Measurements from ENCODE around the gene CD72.
"Not testable (repeated sequence)": the region's sequence is repeated elsewhere in the genome, so short reads cannot be mapped to it uniquely, and the experiment has no call there.

CD72 gene

GRCh38 chr9:35599763-35600604, 18.2 kb downstream of the CD72 start:
- H3K9me3 ChIP-seq (ENCODE audit: control insufficient read depth, insufficient read depth, low read length), result no peaks in the 10 kb centered on the region
- peaks cover 10% of the 10 kb centered on the region for H3K4me1 ChIP-seq (ENCODE audit: control insufficient read depth, insufficient read depth, low read length)
- no peak overlapping the region for H3K9ac ChIP-seq (ENCODE audit: low read depth, low read length)
- no peaks in the 10 kb centered on the region for H3K36me3 ChIP-seq (ENCODE audit: control insufficient read depth, insufficient read depth, low read length)
- no peak overlapping the region for H3K4me3 ChIP-seq (ENCODE audit: low read depth, low read length)
- no peaks in the 10 kb centered on the region for H3K27me3 ChIP-seq (ENCODE audit: control insufficient read depth, insufficient read depth, low read length)

DNA sequence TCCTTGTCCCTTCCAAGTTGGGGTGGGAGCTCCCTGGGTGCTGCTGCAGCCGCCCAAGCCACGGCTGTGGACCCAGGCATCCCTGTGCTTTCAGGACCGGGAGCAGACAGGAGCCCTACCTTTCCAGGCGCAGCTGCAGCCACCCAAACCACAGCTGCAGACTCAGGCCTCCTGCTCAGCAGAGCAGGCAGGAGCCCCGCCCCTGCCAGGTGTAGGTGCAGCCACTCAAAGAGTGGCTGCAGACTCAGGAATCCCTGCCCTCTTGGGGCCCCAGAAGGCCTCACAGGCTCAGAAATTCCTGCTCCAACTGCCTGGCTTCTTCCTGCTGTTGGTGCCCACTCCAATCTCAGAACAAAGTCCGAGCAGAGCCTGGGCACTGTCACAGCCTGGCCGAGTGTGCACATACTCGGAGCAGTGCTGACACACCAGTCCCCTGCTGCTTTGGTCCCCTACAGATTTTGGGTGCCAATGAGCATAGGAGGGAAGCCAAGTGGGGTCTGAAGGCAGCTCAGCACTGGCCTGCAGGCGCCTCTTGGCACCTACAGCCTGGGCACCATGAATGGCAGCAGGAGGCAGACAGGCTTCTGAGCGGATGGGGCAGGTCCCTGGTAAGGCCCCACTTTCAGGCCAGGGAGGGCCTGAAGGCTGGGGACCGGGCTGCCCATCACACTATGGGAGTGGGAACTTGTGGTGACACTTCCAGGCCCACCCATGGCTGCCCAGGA, 19.2 kb downstream of the CD72 start:
- Histone ChIP-seq H3K9me3 (ENCODE audit: control insufficient read depth, insufficient read depth, low read length) (no peaks in the 10 kb centered on the region), H3K27me3 (ENCODE audit: control insufficient read depth, insufficient read depth, low read length) (no peaks in the 10 kb centered on the region), H3K4me1 (ENCODE audit: control insufficient read depth, insufficient read depth, low read length) (peaks cover 10% of the 10 kb centered on the region), H3K36me3 (ENCODE audit: control insufficient read depth, insufficient read depth, low read length) (no peaks in the 10 kb centered on the region), H3K4me3 (ENCODE audit: low read depth, low read length) (no peak overlapping the region), H3K9ac (ENCODE audit: low read depth, low read length) (no peak overlapping the region)

DNA sequence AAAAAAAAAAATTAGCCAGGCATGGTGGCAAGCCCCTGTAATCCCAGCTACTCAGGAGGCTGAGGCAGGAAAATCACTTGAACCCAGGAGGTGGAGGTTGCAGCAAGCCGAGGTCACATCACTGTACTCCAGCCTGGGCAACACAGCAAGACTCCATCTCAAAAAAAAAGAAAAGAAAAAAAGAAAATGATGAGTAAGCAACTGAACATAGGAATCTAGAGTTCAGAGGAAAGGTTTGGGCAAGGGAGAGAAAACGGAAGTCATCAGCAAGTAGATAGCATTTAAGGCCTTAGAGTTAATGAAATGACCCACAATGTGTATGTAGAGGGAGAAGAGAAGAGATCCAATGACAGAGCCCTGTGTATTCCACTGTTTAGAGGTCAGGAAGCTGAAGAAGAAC, 21.3 kb downstream of the CD72 start:
- not testable (repeated sequence) for H3K36me3 ChIP-seq (ENCODE audit: control insufficient read depth, insufficient read depth, low read length); H3K4me3 ChIP-seq (ENCODE audit: low read depth, low read length); H3K4me1 ChIP-seq (ENCODE audit: control insufficient read depth, insufficient read depth, low read length); H3K9ac ChIP-seq (ENCODE audit: low read depth, low read length); H3K9me3 ChIP-seq (ENCODE audit: control insufficient read depth, insufficient read depth, low read length); H3K27me3 ChIP-seq (ENCODE audit: control insufficient read depth, insufficient read depth, low read length)

GRCh38 chr9:35594471-35594870, 23.7 kb downstream of the CD72 start:
- H3K27me3 ChIP-seq (ENCODE audit: control insufficient read depth, insufficient read depth, low read length), result no peaks in the 10 kb centered on the region
- no peaks in the 10 kb centered on the region for H3K9me3 ChIP-seq (ENCODE audit: control insufficient read depth, insufficient read depth, low read length)
- no peaks in the 10 kb centered on the region for H3K36me3 ChIP-seq (ENCODE audit: control insufficient read depth, insufficient read depth, low read length)
- H3K4me3 ChIP-seq (ENCODE audit: low read depth, low read length), result no peak overlapping the region
- no peak overlapping the region for H3K9ac ChIP-seq (ENCODE audit: low read depth, low read length)
- H3K4me1 ChIP-seq (ENCODE audit: control insufficient read depth, insufficient read depth, low read length), result peaks cover 3% of the 10 kb centered on the region

- no peak overlapping the region for H3K4me3 ChIP-seq (ENCODE audit: low read depth, low read length)
- no peak overlapping the region for H3K9ac ChIP-seq (ENCODE audit: low read depth, low read length)
- no peaks in the 10 kb centered on the region for H3K4me1 ChIP-seq (ENCODE audit: control insufficient read depth, insufficient read depth, low read length)
- no peaks in the 10 kb centered on the region for H3K9me3 ChIP-seq (ENCODE audit: control insufficient read depth, insufficient read depth, low read length)
- no peaks in the 10 kb centered on the region for H3K36me3 ChIP-seq (ENCODE audit: control insufficient read depth, insufficient read depth, low read length)
- H3K27me3 ChIP-seq (ENCODE audit: control insufficient read depth, insufficient read depth, low read length), result no peaks in the 10 kb centered on the region
Measured at GRCh38 chr9:35593581-35593980, 24.6 kb downstream of the CD72 start.

GRCh38 chr9:35588506-35588905, 29.7 kb downstream of the CD72 start:
- not testable (repeated sequence) for H3K9me3 ChIP-seq (ENCODE audit: control insufficient read depth, insufficient read depth, low read length); H3K9ac ChIP-seq (ENCODE audit: low read depth, low read length); H3K4me1 ChIP-seq (ENCODE audit: control insufficient read depth, insufficient read depth, low read length); H3K36me3 ChIP-seq (ENCODE audit: control insufficient read depth, insufficient read depth, low read length); H3K4me3 ChIP-seq (ENCODE audit: low read depth, low read length); H3K27me3 ChIP-seq (ENCODE audit: control insufficient read depth, insufficient read depth, low read length)

GRCh38 chr9:35584681-35585080, 33.5 kb downstream of the CD72 start:
- H3K9me3 ChIP-seq (ENCODE audit: control insufficient read depth, insufficient read depth, low read length); H3K27me3 ChIP-seq (ENCODE audit: control insufficient read depth, insufficient read depth, low read length); H3K4me1 ChIP-seq (ENCODE audit: control insufficient read depth, insufficient read depth, low read length); H3K36me3 ChIP-seq (ENCODE audit: control insufficient read depth, insufficient read depth, low read length); H3K4me3 ChIP-seq (ENCODE audit: low read depth, low read length); H3K9ac ChIP-seq (ENCODE audit: low read depth, low read length): not testable (repeated sequence)

DNA sequence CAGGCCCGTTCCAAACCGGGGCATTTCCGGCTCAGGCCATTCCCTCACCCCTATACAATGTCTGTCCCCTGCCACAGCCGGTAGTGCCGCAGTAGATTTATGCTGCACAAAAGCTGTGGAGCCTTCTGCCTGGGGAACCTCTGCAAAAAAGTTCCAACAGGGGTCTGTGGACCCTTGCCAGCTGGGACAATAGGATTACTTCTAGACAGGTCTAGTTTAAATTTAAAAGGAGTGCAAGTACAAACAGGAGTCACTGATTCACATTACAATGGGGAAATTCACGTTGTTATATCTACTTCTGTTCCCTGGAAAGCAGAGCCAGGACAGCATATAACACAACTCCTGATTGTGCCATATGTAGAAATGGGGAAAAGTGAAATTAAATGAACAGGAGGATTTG, 34.7 kb downstream of the CD72 start:
- H3K36me3 ChIP-seq (ENCODE audit: control insufficient read depth, insufficient read depth, low read length); H3K9ac ChIP-seq (ENCODE audit: low read depth, low read length); H3K4me3 ChIP-seq (ENCODE audit: low read depth, low read length); H3K27me3 ChIP-seq (ENCODE audit: control insufficient read depth, insufficient read depth, low read length); H3K4me1 ChIP-seq (ENCODE audit: control insufficient read depth, insufficient read depth, low read length); H3K9me3 ChIP-seq (ENCODE audit: control insufficient read depth, insufficient read depth, low read length): not testable (repeated sequence)

DNA sequence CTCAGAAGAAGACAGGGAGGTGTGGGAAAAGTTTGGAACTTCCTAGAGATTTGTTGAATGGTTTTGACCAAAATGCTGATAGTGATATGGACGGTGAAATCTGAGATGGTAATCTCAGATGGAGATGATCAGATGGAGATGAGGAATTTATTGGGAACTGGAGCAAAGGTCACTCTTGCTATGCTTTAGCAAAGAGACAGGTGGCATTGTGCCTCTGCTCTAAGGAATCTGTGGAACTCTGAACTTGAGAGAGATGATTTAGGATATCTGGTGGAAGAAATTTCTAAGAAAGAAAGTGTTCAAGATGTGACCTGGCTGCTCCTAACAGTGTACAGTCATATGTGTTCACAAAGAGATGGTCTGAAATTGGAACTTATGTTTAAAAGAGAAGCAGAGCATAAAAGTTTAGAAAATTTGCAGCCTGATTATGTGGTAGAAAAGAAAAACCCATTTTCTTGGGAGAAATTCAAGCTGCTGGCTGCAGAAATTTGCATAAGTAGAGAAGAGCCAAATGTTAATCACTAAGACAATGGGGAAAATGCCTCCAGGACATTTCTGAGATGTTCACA, 38.5 kb downstream of the CD72 start:
- not testable (repeated sequence) for H3K9ac ChIP-seq (ENCODE audit: low read depth, low read length); H3K9me3 ChIP-seq (ENCODE audit: control insufficient read depth, insufficient read depth, low read length); H3K4me3 ChIP-seq (ENCODE audit: low read depth, low read length); H3K36me3 ChIP-seq (ENCODE audit: control insufficient read depth, insufficient read depth, low read length); H3K4me1 ChIP-seq (ENCODE audit: control insufficient read depth, insufficient read depth, low read length); H3K27me3 ChIP-seq (ENCODE audit: control insufficient read depth, insufficient read depth, low read length)

GRCh38 chr9:35579130-35579529, 39.1 kb downstream of the CD72 start:
- no peaks in the 10 kb centered on the region for H3K4me1 ChIP-seq (ENCODE audit: control insufficient read depth, insufficient read depth, low read length)
- H3K9me3 ChIP-seq (ENCODE audit: control insufficient read depth, insufficient read depth, low read length), result no peaks in the 10 kb centered on the region
- H3K36me3 ChIP-seq (ENCODE audit: control insufficient read depth, insufficient read depth, low read length), result peaks cover 2% of the 10 kb centered on the region
- H3K27me3 ChIP-seq (ENCODE audit: control insufficient read depth, insufficient read depth, low read length), result no peaks in the 10 kb centered on the region
- no peak overlapping the region for H3K9ac ChIP-seq (ENCODE audit: low read depth, low read length)
- no peak overlapping the region for H3K4me3 ChIP-seq (ENCODE audit: low read depth, low read length)

DNA sequence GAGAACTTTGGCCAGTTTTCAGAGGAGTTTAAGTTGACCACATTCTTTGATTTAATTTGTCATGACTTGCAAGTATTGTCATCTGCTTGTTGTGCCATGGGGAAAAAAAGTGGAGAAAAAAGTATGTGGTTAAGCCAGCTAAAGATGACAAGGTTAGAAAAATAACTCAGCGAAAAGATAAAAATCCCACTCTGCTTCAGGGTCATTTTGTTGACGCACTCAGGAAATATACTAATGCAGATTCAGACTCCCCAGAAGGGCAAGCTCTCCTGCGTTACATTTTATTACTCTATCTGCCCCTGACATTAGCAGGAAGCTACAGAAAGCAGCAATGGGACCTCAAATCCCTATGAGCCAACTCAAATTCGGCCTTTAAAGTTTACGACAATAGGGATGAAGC, 40.7 kb downstream of the CD72 start:
- H3K4me1 ChIP-seq (ENCODE audit: control insufficient read depth, insufficient read depth, low read length), result no peaks in the 10 kb centered on the region
- H3K9me3 ChIP-seq (ENCODE audit: control insufficient read depth, insufficient read depth, low read length), result no peaks in the 10 kb centered on the region
- H3K27me3 ChIP-seq (ENCODE audit: control insufficient read depth, insufficient read depth, low read length), result no peaks in the 10 kb centered on the region
- H3K36me3 ChIP-seq (ENCODE audit: control insufficient read depth, insufficient read depth, low read length), result peaks cover 2% of the 10 kb centered on the region
- no peak overlapping the region for H3K9ac ChIP-seq (ENCODE audit: low read depth, low read length)
- H3K4me3 ChIP-seq (ENCODE audit: low read depth, low read length), result no peak overlapping the region

- no peaks in the 10 kb centered on the region for H3K36me3 ChIP-seq (ENCODE audit: control insufficient read depth, insufficient read depth, low read length)
- no peak overlapping the region for H3K9ac ChIP-seq (ENCODE audit: low read depth, low read length)
- H3K4me3 ChIP-seq (ENCODE audit: low read depth, low read length), result no peak overlapping the region
- H3K9me3 ChIP-seq (ENCODE audit: control insufficient read depth, insufficient read depth, low read length), result no peaks in the 10 kb centered on the region
- no peaks in the 10 kb centered on the region for H3K27me3 ChIP-seq (ENCODE audit: control insufficient read depth, insufficient read depth, low read length)
- no peaks in the 10 kb centered on the region for H3K4me1 ChIP-seq (ENCODE audit: control insufficient read depth, insufficient read depth, low read length)
Measured at GRCh38 chr9:35575478-35575877, 42.7 kb downstream of the CD72 start.

All from iPS-15b (cell line).